Measurements from ENCODE around the gene ACMSD. TPM values are rescaled to one million over a fixed set of nuclear protein-coding genes. Genes with fewer than 3 reads are reported as not detected.
"Not testable (repeated sequence)": the region's sequence is repeated elsewhere in the genome, so short reads cannot be mapped to it uniquely, and the experiment has no call there.

Gene ACMSD
- total and polyA plus RNA-seq, 10 of the 15 experiments (the other 5 are each of a cell fraction or from before 2014, with no cell fraction given): 0.08 TPM; not detected in 9

DNA sequence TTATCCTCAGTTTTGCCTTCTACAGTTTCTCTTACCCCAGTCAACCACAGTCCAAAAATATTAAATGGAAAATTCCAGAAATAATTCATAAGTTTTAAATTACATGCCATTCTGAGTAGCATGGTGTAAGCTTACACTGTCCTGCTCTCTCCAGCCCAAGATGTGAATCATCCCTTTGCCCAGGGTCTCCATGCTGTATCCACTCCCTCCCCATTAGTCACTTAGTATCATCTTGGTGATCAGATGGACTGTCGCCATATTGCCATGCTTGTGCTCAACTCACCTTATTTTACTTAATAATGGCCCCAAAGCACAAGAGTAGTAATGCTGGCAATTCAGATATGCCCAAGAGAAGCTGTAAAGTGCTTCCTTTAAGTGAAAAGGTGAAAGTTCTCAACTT, 61.7 kb downstream of the ACMSD start:
- RAD21 ChIA-PET (ENCODE audit: unreplicated experiment): no interaction called here
- Histone ChIP-seq H4K20me1 (ENCODE audit: control insufficient read depth, insufficient read depth) (no peaks in the 10 kb centered on the region), H3K36me3 (ENCODE audit: control insufficient read depth in 2 of 2, insufficient read depth in 2 of 2, low read length in 1 of 2) (no peaks in the 10 kb centered on the region), H3K4me3 (no peak overlapping the region), H3K9me3 (replicated peaks; ENCODE audit: control insufficient read depth, insufficient read depth, low read length) (no peaks in the 10 kb centered on the region), H3K4me1 (ENCODE audit: control insufficient read depth, insufficient read depth, low read length) (no peaks in the 10 kb centered on the region), H2AFZ (ENCODE audit: control insufficient read depth, low read depth, low read length) (no peak overlapping the region), H3K27ac (ENCODE audit: control insufficient read depth, insufficient read depth) (no peak overlapping the region), H3K79me2 (ENCODE audit: control insufficient read depth, insufficient read depth, low read length) (no peaks in the 10 kb centered on the region), H3K9ac (ENCODE audit: control insufficient read depth, insufficient read depth, low read length) (no peak overlapping the region), H3K4me2 (ENCODE audit: control insufficient read depth, insufficient read depth) (no peak overlapping the region), H3K27me3 (replicated peaks in 1 of 2; ENCODE audit: control insufficient read depth in 2 of 2, insufficient read depth in 2 of 2, low read length in 1 of 2) (no peaks in the 10 kb centered on the region)
- FAIRE-seq: no peak
- in situ Hi-C loops (cut with MboI) (no loop called here), intact Hi-C loops (cut with micrococcal nuclease; ENCODE audit: unreplicated experiment) (no loop called here)
- TF ChIP-seq KLF5 (IDR thresholded peaks at IDR 0.05; ENCODE audit: partially characterized antibody) (no peak), BACH1 (IDR thresholded peaks at IDR 0.05; ENCODE audit: borderline replicate concordance) (no peak), RCOR1 (conservative IDR thresholded peaks at IDR 0.05; ENCODE audit: low read depth, low read length) (no peak), GATAD2B (conservative IDR thresholded peaks at IDR 0.05; ENCODE audit: low read depth) (no peak), ZNF384 (IDR thresholded peaks at IDR 0.05; ENCODE audit: borderline replicate concordance, low read depth, low read length) (no peak), EP300 (IDR thresholded peaks at IDR 0.05; ENCODE audit: borderline replicate concordance in 1 of 2, control insufficient read depth in 1 of 2, low read depth in 2 of 2, low read length in 2 of 2) (no peak), CHD1 (IDR thresholded peaks at IDR 0.05; ENCODE audit: low read depth, low read length) (no peak), ZNF622 (IDR thresholded peaks at IDR 0.05) (no peak), SPI1 (IDR thresholded peaks at IDR 0.05; ENCODE audit: borderline replicate concordance, insufficient read depth, low read depth, low read length) (no peak), BCL11A (IDR thresholded peaks at IDR 0.05; ENCODE audit: low read depth, low read length) (no peak), KDM1A (IDR thresholded peaks at IDR 0.05; ENCODE audit: borderline replicate concordance) (no peak), ZNF207 (IDR thresholded peaks at IDR 0.05; ENCODE audit: borderline replicate concordance) (no peak), ASH2L (IDR thresholded peaks at IDR 0.05; ENCODE audit: borderline replicate concordance, low read depth) (no peak), ZBED1 (IDR thresholded peaks at IDR 0.05; ENCODE audit: borderline replicate concordance) (no peak), SMARCA5 (IDR thresholded peaks at IDR 0.05) (no peak)
- TF ChIP-seq, protein P1, sequence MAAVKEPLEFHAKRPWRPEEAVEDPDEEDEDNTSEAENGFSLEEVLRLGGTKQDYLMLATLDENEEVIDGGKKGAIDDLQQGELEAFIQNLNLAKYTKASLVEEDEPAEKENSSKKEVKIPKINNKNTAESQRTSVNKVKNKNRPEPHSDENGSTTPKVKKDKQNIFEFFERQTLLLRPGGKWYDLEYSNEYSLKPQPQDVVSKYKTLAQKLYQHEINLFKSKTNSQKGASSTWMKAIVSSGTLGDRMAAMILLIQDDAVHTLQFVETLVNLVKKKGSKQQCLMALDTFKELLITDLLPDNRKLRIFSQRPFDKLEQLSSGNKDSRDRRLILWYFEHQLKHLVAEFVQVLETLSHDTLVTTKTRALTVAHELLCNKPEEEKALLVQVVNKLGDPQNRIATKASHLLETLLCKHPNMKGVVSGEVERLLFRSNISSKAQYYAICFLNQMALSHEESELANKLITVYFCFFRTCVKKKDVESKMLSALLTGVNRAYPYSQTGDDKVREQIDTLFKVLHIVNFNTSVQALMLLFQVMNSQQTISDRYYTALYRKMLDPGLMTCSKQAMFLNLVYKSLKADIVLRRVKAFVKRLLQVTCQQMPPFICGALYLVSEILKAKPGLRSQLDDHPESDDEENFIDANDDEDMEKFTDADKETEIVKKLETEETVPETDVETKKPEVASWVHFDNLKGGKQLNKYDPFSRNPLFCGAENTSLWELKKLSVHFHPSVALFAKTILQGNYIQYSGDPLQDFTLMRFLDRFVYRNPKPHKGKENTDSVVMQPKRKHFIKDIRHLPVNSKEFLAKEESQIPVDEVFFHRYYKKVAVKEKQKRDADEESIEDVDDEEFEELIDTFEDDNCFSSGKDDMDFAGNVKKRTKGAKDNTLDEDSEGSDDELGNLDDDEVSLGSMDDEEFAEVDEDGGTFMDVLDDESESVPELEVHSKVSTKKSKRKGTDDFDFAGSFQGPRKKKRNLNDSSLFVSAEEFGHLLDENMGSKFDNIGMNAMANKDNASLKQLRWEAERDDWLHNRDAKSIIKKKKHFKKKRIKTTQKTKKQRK (IDR thresholded peaks at IDR 0.05; ENCODE audit: low read depth, low read length): no peak
- TF ChIP-seq, protein P2, sequence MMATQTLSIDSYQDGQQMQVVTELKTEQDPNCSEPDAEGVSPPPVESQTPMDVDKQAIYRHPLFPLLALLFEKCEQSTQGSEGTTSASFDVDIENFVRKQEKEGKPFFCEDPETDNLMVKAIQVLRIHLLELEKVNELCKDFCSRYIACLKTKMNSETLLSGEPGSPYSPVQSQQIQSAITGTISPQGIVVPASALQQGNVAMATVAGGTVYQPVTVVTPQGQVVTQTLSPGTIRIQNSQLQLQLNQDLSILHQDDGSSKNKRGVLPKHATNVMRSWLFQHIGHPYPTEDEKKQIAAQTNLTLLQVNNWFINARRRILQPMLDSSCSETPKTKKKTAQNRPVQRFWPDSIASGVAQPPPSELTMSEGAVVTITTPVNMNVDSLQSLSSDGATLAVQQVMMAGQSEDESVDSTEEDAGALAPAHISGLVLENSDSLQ (IDR thresholded peaks at IDR 0.05): no peak
- 50% methylated on average over 1 of the region's 1 CpG for WGBS (ENCODE audit: insufficient coverage, insufficient replicate concordance, low lambda C conversion rate, missing lambda C conversion rate)
- ATAC-seq: no peak
- DNase-seq (ENCODE audit: low read depth, low spot score): no peak
- BruUV-seq (replicated peaks): no TSS peak
- SMC1A ChIA-PET (ENCODE audit: uncharacterized antibody, unreplicated experiment): no interaction called here
- CTCF ChIA-PET: no interaction called here
- POLR2A ChIA-PET: no interaction called here

DNA sequence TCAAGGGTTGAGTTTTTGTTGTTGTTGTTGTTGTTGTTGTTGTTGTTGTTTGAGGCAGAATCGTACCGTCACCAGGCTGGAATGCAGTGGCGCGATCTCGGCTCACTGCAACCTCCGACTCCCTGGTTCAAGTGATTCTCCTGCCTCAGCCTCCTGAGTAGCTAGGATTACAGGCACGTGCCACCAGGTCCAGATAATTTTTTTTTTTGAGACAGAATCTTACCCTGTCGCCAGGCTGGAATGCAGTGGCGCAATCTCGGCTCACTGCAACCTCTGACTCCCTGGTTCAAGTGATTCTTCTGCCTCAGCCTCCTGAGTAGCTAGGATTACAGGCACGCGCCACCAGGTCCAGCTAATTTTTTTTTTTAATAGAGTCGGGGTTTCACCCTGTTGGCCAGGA, 65.3 kb downstream of the ACMSD start:
- SMC1A ChIA-PET (ENCODE audit: uncharacterized antibody, unreplicated experiment); H3K27ac ChIP-seq (ENCODE audit: control insufficient read depth, insufficient read depth); POLR2A ChIA-PET; intact Hi-C loops (cut with micrococcal nuclease; ENCODE audit: unreplicated experiment); H3K27me3 ChIP-seq (replicated peaks in 1 of 2; ENCODE audit: control insufficient read depth in 2 of 2, insufficient read depth in 2 of 2, low read length in 1 of 2); H3K4me2 ChIP-seq (ENCODE audit: control insufficient read depth, insufficient read depth); H3K4me3 ChIP-seq; H4K20me1 ChIP-seq (ENCODE audit: control insufficient read depth, insufficient read depth); H3K9ac ChIP-seq (ENCODE audit: control insufficient read depth, insufficient read depth, low read length); FAIRE-seq; H3K9me3 ChIP-seq (replicated peaks; ENCODE audit: control insufficient read depth, insufficient read depth, low read length); RAD21 ChIA-PET (ENCODE audit: unreplicated experiment); H3K36me3 ChIP-seq (ENCODE audit: control insufficient read depth in 2 of 2, insufficient read depth in 2 of 2, low read length in 1 of 2); ATAC-seq; in situ Hi-C loops (cut with MboI); BruUV-seq (replicated peaks); H3K4me1 ChIP-seq (ENCODE audit: control insufficient read depth, insufficient read depth, low read length); H2AFZ ChIP-seq (ENCODE audit: control insufficient read depth, low read depth, low read length); H3K79me2 ChIP-seq (ENCODE audit: control insufficient read depth, insufficient read depth, low read length); DNase-seq (ENCODE audit: low read depth, low spot score): not testable (repeated sequence)
- 84% methylated on average over 13 of the region's 13 CpGs for WGBS (ENCODE audit: insufficient coverage, insufficient replicate concordance, low lambda C conversion rate, missing lambda C conversion rate)
- CTCF ChIA-PET: interaction anchor here (0.6 to 0.7 kb wide), 2 partner anchors 428 to 777 kb away, joined by 3 read pairs; no protein-coding TSS in a partner anchor

Data from GM12878 (cell line).